ENCODE measurements around the gene GABRR2. TPM values are rescaled to one million over a fixed set of nuclear protein-coding genes. Genes with fewer than 3 reads are reported as not detected.
"Not testable (repeated sequence)": the region's sequence is repeated elsewhere in the genome, so short reads cannot be mapped to it uniquely, and the experiment has no call there.

The GABRR2 gene
- total RNA-seq, 3 donors from 2014 or later (not counting 1 experiment from before 2014, with no cell fraction given) = 0.57 to 2.2 (median 1.0) TPM

DNA sequence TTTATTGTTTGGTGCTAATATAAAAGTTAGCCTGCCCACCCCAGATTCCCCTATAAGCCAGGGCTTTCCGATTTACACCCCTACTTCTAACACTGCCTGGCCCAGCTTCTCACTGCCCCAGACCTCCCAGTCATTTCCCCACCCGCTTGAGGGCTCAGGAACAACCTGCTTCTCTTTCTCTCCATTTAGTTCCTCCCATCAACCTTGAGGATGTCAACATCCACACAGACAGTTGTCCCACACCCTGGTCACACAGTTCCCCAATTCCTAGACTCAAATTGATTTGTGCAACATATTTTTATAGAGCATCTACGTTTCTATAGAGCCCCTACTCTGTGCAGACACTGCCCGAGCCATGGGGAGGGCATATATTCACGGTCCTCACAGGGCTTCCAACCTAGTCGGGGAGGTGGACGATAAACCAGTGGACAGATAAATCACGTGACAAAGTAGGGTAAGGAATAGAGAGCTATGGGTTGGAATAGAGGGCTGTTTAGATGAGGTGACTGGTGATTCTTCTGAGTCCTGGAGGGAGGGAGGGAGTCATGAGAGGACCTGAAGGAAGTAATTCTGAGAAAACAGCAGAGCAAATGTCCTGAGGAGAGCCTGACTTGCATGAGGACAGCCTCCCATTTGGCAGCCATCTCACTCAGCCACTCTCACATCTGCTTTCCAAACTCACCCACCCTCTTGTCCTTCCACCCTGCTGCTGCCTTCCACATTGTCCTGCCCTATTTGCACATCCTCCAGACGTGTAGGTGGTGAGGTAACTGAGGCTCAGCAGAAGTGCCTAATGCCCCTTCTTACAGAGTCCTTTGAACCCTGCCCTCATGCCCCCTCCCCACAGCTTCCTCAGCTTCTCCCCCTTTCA lies 6.3 kb downstream of the GABRR2 start:
- H3K36me3 ChIP-seq (ENCODE audit: control insufficient read depth, insufficient read depth, low read length) = no peaks in the 10 kb centered on the region
- TF ChIP-seq, protein P1, sequence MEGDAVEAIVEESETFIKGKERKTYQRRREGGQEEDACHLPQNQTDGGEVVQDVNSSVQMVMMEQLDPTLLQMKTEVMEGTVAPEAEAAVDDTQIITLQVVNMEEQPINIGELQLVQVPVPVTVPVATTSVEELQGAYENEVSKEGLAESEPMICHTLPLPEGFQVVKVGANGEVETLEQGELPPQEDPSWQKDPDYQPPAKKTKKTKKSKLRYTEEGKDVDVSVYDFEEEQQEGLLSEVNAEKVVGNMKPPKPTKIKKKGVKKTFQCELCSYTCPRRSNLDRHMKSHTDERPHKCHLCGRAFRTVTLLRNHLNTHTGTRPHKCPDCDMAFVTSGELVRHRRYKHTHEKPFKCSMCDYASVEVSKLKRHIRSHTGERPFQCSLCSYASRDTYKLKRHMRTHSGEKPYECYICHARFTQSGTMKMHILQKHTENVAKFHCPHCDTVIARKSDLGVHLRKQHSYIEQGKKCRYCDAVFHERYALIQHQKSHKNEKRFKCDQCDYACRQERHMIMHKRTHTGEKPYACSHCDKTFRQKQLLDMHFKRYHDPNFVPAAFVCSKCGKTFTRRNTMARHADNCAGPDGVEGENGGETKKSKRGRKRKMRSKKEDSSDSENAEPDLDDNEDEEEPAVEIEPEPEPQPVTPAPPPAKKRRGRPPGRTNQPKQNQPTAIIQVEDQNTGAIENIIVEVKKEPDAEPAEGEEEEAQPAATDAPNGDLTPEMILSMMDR (IDR thresholded peaks at IDR 0.05) = no peak
- H3K4me3 ChIP-seq (ENCODE audit: low read length) = no peak overlapping the region
- no peak overlapping the region for H3K27ac ChIP-seq (ENCODE audit: low read length)
- Mint-ChIP-seq H3K4me1 (no peaks in the 10 kb centered on the region), H3K4me3 (no peak overlapping the region), H3K36me3 (no peaks in the 10 kb centered on the region), H3K27ac (no peak overlapping the region), H3K27me3 (ENCODE audit: low read depth in 2 of 2) (peaks cover 0 to 2% of the 10 kb centered on the region in 2 donors), H3K9me3 (no peaks in the 10 kb centered on the region)
- no peak for DNase-seq
- ATAC-seq = no peak
- 87% methylated on average over 9 of the region's 9 CpGs for WGBS (ENCODE audit: insufficient coverage)
- no peaks in the 10 kb centered on the region for H3K4me1 ChIP-seq (ENCODE audit: control insufficient read depth, insufficient read depth, low read length)
- intact Hi-C loops (cut with micrococcal nuclease) = no loop called here
- no peaks in the 10 kb centered on the region for H3K9me3 ChIP-seq (ENCODE audit: control insufficient read depth, insufficient read depth, low read length)
- H3K27me3 ChIP-seq (ENCODE audit: control insufficient read depth, insufficient read depth, low read length) = no peaks in the 10 kb centered on the region

- H3K9me3 ChIP-seq (ENCODE audit: control insufficient read depth, insufficient read depth, low read length); DNase-seq; ATAC-seq; H3K27me3 Mint-ChIP-seq (ENCODE audit: low read depth in 2 of 2); intact Hi-C loops (cut with micrococcal nuclease); H3K4me1 ChIP-seq (ENCODE audit: control insufficient read depth, insufficient read depth, low read length); H3K36me3 Mint-ChIP-seq; H3K9me3 Mint-ChIP-seq; H3K4me3 Mint-ChIP-seq; H3K4me1 Mint-ChIP-seq; H3K27ac Mint-ChIP-seq; H3K27ac ChIP-seq (ENCODE audit: low read length); H3K4me3 ChIP-seq (ENCODE audit: low read length); H3K27me3 ChIP-seq (ENCODE audit: control insufficient read depth, insufficient read depth, low read length); H3K36me3 ChIP-seq (ENCODE audit: control insufficient read depth, insufficient read depth, low read length): not testable (repeated sequence)
- 80% methylated on average over 1 of the region's 3 CpGs for WGBS (ENCODE audit: insufficient coverage)
These were observed 10.6 kb downstream of the GABRR2 start for GRCh38 chr6:89304517-89304916.

DNA sequence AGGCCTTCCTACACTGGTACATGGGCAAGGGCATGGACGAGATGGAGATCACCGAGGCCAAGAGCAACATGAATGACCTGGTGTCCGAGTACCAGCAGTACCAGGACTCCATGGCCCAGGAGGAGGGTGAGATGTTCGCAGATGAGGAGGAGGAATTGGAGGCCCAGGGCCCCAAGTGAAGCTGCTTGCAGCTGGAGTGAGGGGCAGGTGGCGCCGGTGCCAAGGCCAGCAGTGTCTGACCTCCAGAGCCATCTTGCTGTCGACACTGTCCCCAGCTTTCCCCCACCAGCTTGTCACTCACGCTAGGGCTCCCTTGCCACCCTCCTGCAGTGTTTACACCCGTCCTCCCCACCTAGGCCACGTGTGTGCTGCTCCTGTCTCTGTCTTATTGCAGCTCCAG lies 12.2 kb downstream of the GABRR2 start:
- TF ChIP-seq, protein P1 (IDR thresholded peaks at IDR 0.05) = no peak
- Mint-ChIP-seq H3K27ac (no peak overlapping the region), H3K27me3 (ENCODE audit: low read depth in 2 of 2) (no peaks in the 10 kb centered on the region), H3K36me3 (no peaks in the 10 kb centered on the region), H3K4me3 (no peak overlapping the region), H3K4me1 (peaks cover 0 to 9% of the 10 kb centered on the region in 2 donors), H3K9me3 (no peaks in the 10 kb centered on the region)
- intact Hi-C loops (cut with micrococcal nuclease) = no loop called here
- Histone ChIP-seq H3K4me3 (ENCODE audit: low read length) (no peak overlapping the region), H3K4me1 (ENCODE audit: control insufficient read depth, insufficient read depth, low read length) (peaks cover 16% of the 10 kb centered on the region), H3K9me3 (ENCODE audit: control insufficient read depth, insufficient read depth, low read length) (no peaks in the 10 kb centered on the region), H3K36me3 (ENCODE audit: control insufficient read depth, insufficient read depth, low read length) (no peaks in the 10 kb centered on the region), H3K27ac (ENCODE audit: low read length) (no peak overlapping the region), H3K27me3 (ENCODE audit: control insufficient read depth, insufficient read depth, low read length) (no peaks in the 10 kb centered on the region)
- ATAC-seq = no peak
- no peak for DNase-seq
- 94% methylated on average over 8 of the region's 10 CpGs for WGBS (ENCODE audit: insufficient coverage)

DNA sequence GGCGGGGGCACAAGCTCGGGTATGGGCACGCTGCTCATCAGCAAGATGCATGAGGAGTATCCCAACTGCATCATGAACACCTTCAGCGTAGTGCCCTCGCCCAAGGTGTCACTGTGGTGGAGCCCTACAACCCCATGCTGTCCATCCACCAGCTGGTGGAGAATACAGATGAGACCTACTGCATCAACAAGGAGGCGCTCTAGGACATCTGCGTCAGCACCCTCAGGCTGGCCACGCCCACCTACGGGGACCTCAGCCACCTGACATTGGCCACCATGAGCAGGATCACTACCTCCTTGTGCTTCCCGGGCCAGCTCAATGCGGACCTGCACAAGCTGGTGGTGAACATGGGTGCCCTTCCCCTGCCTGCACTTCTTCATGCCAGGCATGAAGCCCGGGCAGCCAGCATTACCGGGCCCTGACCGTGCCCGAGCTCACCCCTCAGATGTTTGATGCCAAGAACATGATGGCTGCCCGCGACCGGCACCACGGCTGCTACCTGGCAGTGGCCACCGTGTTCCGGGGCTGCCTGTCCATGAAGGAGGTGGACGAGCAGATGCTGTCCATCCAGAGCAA lies 12.8 kb downstream of the GABRR2 start:
- no peak overlapping the region for H3K4me3 ChIP-seq (ENCODE audit: low read length)
- H3K27ac ChIP-seq (ENCODE audit: low read length) = no peak overlapping the region
- no peaks in the 10 kb centered on the region for H3K27me3 Mint-ChIP-seq (ENCODE audit: low read depth in 2 of 2)
- H3K4me1 Mint-ChIP-seq = peaks cover 0 to 15% of the 10 kb centered on the region in 2 donors
- no peaks in the 10 kb centered on the region for H3K9me3 Mint-ChIP-seq
- H3K9me3 ChIP-seq (ENCODE audit: control insufficient read depth, insufficient read depth, low read length) = no peaks in the 10 kb centered on the region
- no peak for DNase-seq
- TF ChIP-seq, protein P1 (IDR thresholded peaks at IDR 0.05) = no peak
- H3K36me3 Mint-ChIP-seq = no peaks in the 10 kb centered on the region
- H3K36me3 ChIP-seq (ENCODE audit: control insufficient read depth, insufficient read depth, low read length) = no peaks in the 10 kb centered on the region
- ATAC-seq = no peak
- 94% methylated on average over 22 of the region's 22 CpGs for whole genome bisulfite sequencing (ENCODE audit: insufficient coverage)
- intact Hi-C loops (cut with micrococcal nuclease) = no loop called here
- no peak overlapping the region for H3K27ac Mint-ChIP-seq
- no peaks in the 10 kb centered on the region for H3K27me3 ChIP-seq (ENCODE audit: control insufficient read depth, insufficient read depth, low read length)
- H3K4me1 ChIP-seq (ENCODE audit: control insufficient read depth, insufficient read depth, low read length) = peaks cover 23% of the 10 kb centered on the region
- H3K4me3 Mint-ChIP-seq = no peak overlapping the region

Measured in natural killer cell (primary cell).